BJ (cell line): Measurements from ENCODE around the gene ELOVL2. TPM values are rescaled to one million over a fixed set of nuclear protein-coding genes. Genes with fewer than 3 reads are reported as not detected.

ENCODE experiments used
- CTCF ChIA-PET: fragments of 350-600 bp; formaldehyde crosslinking; extraction: SDS; loops from one replicate; lab custom pipeline; 2021; ENCODE audit warnings: antibody characterized with exemption, inconsistent platforms; lab: Yijun Ruan, JAX
- POLR2A ChIA-PET: fragments of 300-600 bp; sonication (Branson Sonifier 250); formaldehyde crosslinking; extraction: SDS; loops from one replicate; lab custom pipeline; 2021; ENCODE audit warnings: antibody characterized with exemption; lab: Charles Lee
- DNase-seq: peaks from one replicate; pipeline ENCODE4 v3.0.0-alpha.2; 2011; ENCODE audit warnings: low read depth
- H3K27me3 ChIP-seq: 2 replicates; pipeline ENCODE4 v1.6.0; 2011; ENCODE audit warnings: low read length; ENCODE audit not compliant: control insufficient read depth, insufficient read depth
- H3K36me3 ChIP-seq: 2 replicates; pipeline ENCODE4 v1.5.1; 2011; ENCODE audit warnings: low read length; ENCODE audit not compliant: control insufficient read depth, insufficient read depth
- H3K4me3 ChIP-seq: 2 replicates; pipeline ENCODE4 v1.5.1; 2011; ENCODE audit warnings: low read depth, mild to moderate bottlenecking, control low read depth, low read length
- CTCF ChIP-seq: IDR thresholded peaks from 2 replicates; pipeline ENCODE4 v1.5.1; 2011; ENCODE audit warnings: low read depth, mild to moderate bottlenecking, control low read depth, inconsistent platforms, low read length, moderate library complexity; ENCODE audit not compliant: insufficient read depth
- polyA plus RNA-seq: library from polyadenylated mRNA; depleted of rRNA; stranded (reverse); fragments of >200 nt; gene quantifications from 2 replicates; pipeline ENCODE4 v1.2.3, GENCODE V29; 2011

Gene ELOVL2
- polyA plus RNA-seq, 1 experiment: 0.17 TPM

GRCh38 chr6:11085758-11086435 is 41.8 kb upstream of the ELOVL2 start:
- no peak overlapping the region for H3K4me3 ChIP-seq
- no peak for DNase-seq
- H3K27me3 ChIP-seq: no peaks in the 10 kb centered on the region
- POLR2A ChIA-PET: no interaction called here
- no peaks in the 10 kb centered on the region for H3K36me3 ChIP-seq
- CTCF ChIA-PET: interaction anchor here (1.0 kb wide), 1 partner anchor 16 kb away, joined by 3 read pairs; no protein-coding TSS in a partner anchor
- TF ChIP-seq CTCF: no peak

DNA sequence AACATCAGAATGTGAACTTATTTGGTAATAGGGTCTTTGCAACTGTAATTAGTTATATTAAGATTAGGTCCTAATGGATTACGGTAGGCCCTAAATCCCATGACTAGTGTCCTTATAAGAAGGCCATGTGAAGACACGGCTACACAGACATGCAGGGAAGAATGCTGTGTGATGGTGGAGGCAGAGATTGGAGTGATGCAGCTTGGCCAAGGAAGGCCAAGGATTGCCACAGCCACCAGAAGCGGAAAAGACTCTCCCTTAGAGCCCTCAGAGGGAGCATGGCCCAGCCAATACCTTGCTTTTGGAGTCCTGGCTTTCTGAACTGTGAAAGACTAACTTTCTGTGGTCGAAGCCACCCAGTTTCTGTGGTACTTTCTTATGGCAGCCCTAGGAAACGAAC is 39.9 kb upstream of the ELOVL2 start:
- ChIA-PET POLR2A (no interaction called here), CTCF (interaction anchor here (1.7 to 5.8 kb wide), 2 partner anchors 14 to 412 kb away, joined by 3 to 38 read pairs; no protein-coding TSS in a partner anchor)

DNA sequence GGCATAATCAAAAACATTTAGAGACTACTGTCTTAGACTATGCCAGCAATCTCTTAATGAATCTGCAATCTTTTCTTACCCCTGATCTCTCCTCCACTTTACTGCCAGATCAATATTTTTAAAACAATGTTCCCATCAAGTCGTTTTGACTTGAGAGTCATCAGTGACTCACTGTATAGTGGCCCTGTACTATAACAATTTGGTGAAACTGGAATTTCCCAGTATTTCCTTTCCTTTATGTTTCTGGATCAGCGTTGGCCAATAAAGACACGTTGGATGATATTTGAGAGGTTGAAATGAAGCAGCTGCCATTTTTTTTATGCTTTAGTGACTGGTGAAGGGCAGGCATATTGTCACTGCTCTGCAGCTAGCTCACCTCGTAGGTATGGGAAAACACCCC is 39.4 kb upstream of the ELOVL2 start:
- no peak for TF ChIP-seq CTCF
- H3K36me3 ChIP-seq: no peaks in the 10 kb centered on the region
- H3K4me3 ChIP-seq: no peak overlapping the region
- DNase-seq: no peak
- ChIA-PET POLR2A (no interaction called here), CTCF (interaction anchor here (1.7 to 5.8 kb wide), 2 partner anchors 13 to 413 kb away, joined by 3 to 38 read pairs; no protein-coding TSS in a partner anchor)
- H3K27me3 ChIP-seq: no peaks in the 10 kb centered on the region

More for the DNA sequence above, 39.9 kb upstream of the ELOVL2 start:
- no peaks in the 10 kb centered on the region for H3K36me3 ChIP-seq
- no peak for DNase-seq
- H3K4me3 ChIP-seq: no peak overlapping the region
- H3K27me3 ChIP-seq: no peaks in the 10 kb centered on the region
- no peak for TF ChIP-seq CTCF

GRCh38 chr6:11080296-11080695 is 36.2 kb upstream of the ELOVL2 start:
- Histone ChIP-seq H3K36me3 (no peaks in the 10 kb centered on the region), H3K4me3 (no peak overlapping the region), H3K27me3 (no peaks in the 10 kb centered on the region)
- no peak for DNase-seq
- ChIA-PET CTCF (interaction anchor here (0.9 to 5.8 kb wide), 7 partner anchors 10 to 495 kb away, joined by 3 to 38 read pairs (median 3); partner anchors contain the start of gene SMIM13), POLR2A (no interaction called here)
- TF ChIP-seq CTCF: no peak

DNA sequence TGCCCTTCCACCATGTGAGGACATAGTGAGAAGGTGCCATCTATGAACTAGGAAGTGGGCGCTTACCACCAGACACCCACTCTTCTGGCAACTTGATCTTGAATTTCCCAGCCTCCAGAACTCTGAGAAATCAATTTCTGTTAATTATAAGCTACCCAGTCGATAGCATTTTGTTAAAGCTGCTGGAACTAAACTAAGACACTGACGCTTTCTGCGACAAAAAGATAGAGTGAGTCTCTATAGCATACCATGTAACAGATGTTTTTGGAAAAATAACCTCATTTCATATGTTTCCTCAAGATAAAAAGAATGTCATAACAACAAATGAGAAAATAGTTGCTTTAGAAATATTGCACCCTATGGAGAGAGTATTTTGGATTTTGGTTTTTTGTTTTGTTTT is 34.2 kb upstream of the ELOVL2 start:
- POLR2A ChIA-PET: no interaction called here
- no peak for TF ChIP-seq CTCF
- CTCF ChIA-PET: interaction anchor here (1.0 kb wide), 1 partner anchor 9 kb away, joined by 3 read pairs; no protein-coding TSS in a partner anchor
- no peaks in the 10 kb centered on the region for H3K27me3 ChIP-seq
- no peak for DNase-seq
- no peaks in the 10 kb centered on the region for H3K36me3 ChIP-seq
- H3K4me3 ChIP-seq: no peak overlapping the region
